IPS-15b (cell line): Measurements from ENCODE around the gene RNF141.

Source experiments
- H3K27me3 ChIP-seq: one replicate; pipeline ENCODE4 v1.6.1; 2013; ENCODE audit warnings: low read length; ENCODE audit not compliant: control insufficient read depth, insufficient read depth
- H3K36me3 ChIP-seq: one replicate; pipeline ENCODE4 v1.6.1; 2013; ENCODE audit warnings: low read length; ENCODE audit not compliant: control insufficient read depth, insufficient read depth
- H3K4me1 ChIP-seq: one replicate; pipeline ENCODE4 v1.6.1; 2013; ENCODE audit warnings: mild to moderate bottlenecking, low read length; ENCODE audit not compliant: control insufficient read depth, insufficient read depth
- H3K4me3 ChIP-seq: one replicate; pipeline ENCODE4 v1.5.1; 2013; ENCODE audit warnings: low read depth, low read length
- H3K9ac ChIP-seq: one replicate; pipeline ENCODE4 v1.6.1; 2013; ENCODE audit warnings: low read depth, mild to moderate bottlenecking, low read length
- H3K9me3 ChIP-seq: one replicate; pipeline ENCODE4 v1.6.1; 2013; ENCODE audit warnings: mild to moderate bottlenecking, low read length; ENCODE audit not compliant: control insufficient read depth, insufficient read depth

The RNF141 gene

GRCh38 chr11:10483584-10483983 lies 57.4 kb downstream of the RNF141 start:
- no peaks in the 10 kb centered on the region for H3K36me3 ChIP-seq
- H3K4me1 ChIP-seq: no peaks in the 10 kb centered on the region
- no peak overlapping the region for H3K9ac ChIP-seq
- H3K4me3 ChIP-seq: no peak overlapping the region
- no peaks in the 10 kb centered on the region for H3K27me3 ChIP-seq
- no peaks in the 10 kb centered on the region for H3K9me3 ChIP-seq

- Histone ChIP-seq H3K9ac (no peak overlapping the region), H3K4me1 (no peaks in the 10 kb centered on the region), H3K36me3 (no peaks in the 10 kb centered on the region), H3K9me3 (no peaks in the 10 kb centered on the region), H3K27me3 (no peaks in the 10 kb centered on the region), H3K4me3 (no peak overlapping the region)
Observed at GRCh38 chr11:10483174-10483573, 57.8 kb downstream of the RNF141 start.

GRCh38 chr11:10481560-10482349 lies 59.2 kb downstream of the RNF141 start:
- no peaks in the 10 kb centered on the region for H3K4me1 ChIP-seq
- H3K36me3 ChIP-seq: no peaks in the 10 kb centered on the region
- no peaks in the 10 kb centered on the region for H3K9me3 ChIP-seq
- no peaks in the 10 kb centered on the region for H3K27me3 ChIP-seq
- no peak overlapping the region for H3K4me3 ChIP-seq
- no peak overlapping the region for H3K9ac ChIP-seq

GRCh38 chr11:10480760-10481159 lies 60.2 kb downstream of the RNF141 start:
- Histone ChIP-seq H3K4me3 (no peak overlapping the region), H3K36me3 (no peaks in the 10 kb centered on the region), H3K9me3 (no peaks in the 10 kb centered on the region), H3K27me3 (no peaks in the 10 kb centered on the region), H3K4me1 (no peaks in the 10 kb centered on the region), H3K9ac (no peak overlapping the region)

- no peaks in the 10 kb centered on the region for H3K9me3 ChIP-seq
- H3K4me3 ChIP-seq: no peak overlapping the region
- H3K4me1 ChIP-seq: no peaks in the 10 kb centered on the region
- H3K9ac ChIP-seq: no peak overlapping the region
- no peaks in the 10 kb centered on the region for H3K36me3 ChIP-seq
- no peaks in the 10 kb centered on the region for H3K27me3 ChIP-seq
Observed at GRCh38 chr11:10480026-10480425, 61.0 kb downstream of the RNF141 start.

- H3K9me3 ChIP-seq: no peaks in the 10 kb centered on the region
Observed at GRCh38 chr11:10478574-10479550, 62.1 kb downstream of the RNF141 start.

GRCh38 chr11:10478066-10478465 lies 62.9 kb downstream of the RNF141 start:
- Histone ChIP-seq H3K4me1 (no peaks in the 10 kb centered on the region), H3K27me3 (no peaks in the 10 kb centered on the region), H3K36me3 (no peaks in the 10 kb centered on the region), H3K9me3 (no peaks in the 10 kb centered on the region), H3K4me3 (no peak overlapping the region), H3K9ac (no peak overlapping the region)

More at GRCh38 chr11:10478574-10479550, 62.1 kb downstream of the RNF141 start:
- no peak overlapping the region for H3K4me3 ChIP-seq
- H3K27me3 ChIP-seq: no peaks in the 10 kb centered on the region
- no peak overlapping the region for H3K9ac ChIP-seq
- H3K36me3 ChIP-seq: no peaks in the 10 kb centered on the region
- H3K4me1 ChIP-seq: no peaks in the 10 kb centered on the region

- H3K4me1 ChIP-seq: no peaks in the 10 kb centered on the region
- H3K4me3 ChIP-seq: no peak overlapping the region
- H3K9ac ChIP-seq: no peak overlapping the region
- no peaks in the 10 kb centered on the region for H3K27me3 ChIP-seq
- H3K36me3 ChIP-seq: no peaks in the 10 kb centered on the region
- no peaks in the 10 kb centered on the region for H3K9me3 ChIP-seq
Observed at GRCh38 chr11:10477690-10478046, 63.3 kb downstream of the RNF141 start.

- H3K36me3 ChIP-seq: no peaks in the 10 kb centered on the region
- no peaks in the 10 kb centered on the region for H3K9me3 ChIP-seq
- H3K9ac ChIP-seq: no peak overlapping the region
- H3K4me1 ChIP-seq: no peaks in the 10 kb centered on the region
- H3K4me3 ChIP-seq: no peak overlapping the region
- H3K27me3 ChIP-seq: no peaks in the 10 kb centered on the region
Observed at GRCh38 chr11:10476927-10477689, 63.9 kb downstream of the RNF141 start.

GRCh38 chr11:10476342-10476741 lies 64.6 kb downstream of the RNF141 start:
- no peaks in the 10 kb centered on the region for H3K36me3 ChIP-seq
- H3K9me3 ChIP-seq: no peaks in the 10 kb centered on the region
- H3K4me3 ChIP-seq: no peak overlapping the region
- no peaks in the 10 kb centered on the region for H3K27me3 ChIP-seq
- H3K9ac ChIP-seq: no peak overlapping the region
- no peaks in the 10 kb centered on the region for H3K4me1 ChIP-seq

GRCh38 chr11:10474551-10474950 lies 66.4 kb downstream of the RNF141 start:
- Histone ChIP-seq H3K36me3 (no peaks in the 10 kb centered on the region), H3K27me3 (no peaks in the 10 kb centered on the region), H3K9ac (no peak overlapping the region), H3K4me1 (no peaks in the 10 kb centered on the region), H3K9me3 (no peaks in the 10 kb centered on the region), H3K4me3 (no peak overlapping the region)
